GM19351 (cell line): ENCODE results near the gene UCHL1.
"Not testable (repeated sequence)": the region's sequence is repeated elsewhere in the genome, so short reads cannot be mapped to it uniquely, and the experiment has no call there.

Experiments
- ATAC-seq: cut with Tn5 transposase; IDR thresholded peaks from one replicate; pipeline ENCODE4 v1.9.1; 2021; ENCODE audit warnings: mild to moderate bottlenecking, moderate library complexity; ENCODE audit not compliant: unreplicated experiment

The UCHL1 gene

GRCh38 chr4:41287852-41288251 is 31.1 kb downstream of the UCHL1 start:
- no peak for ATAC-seq

GRCh38 chr4:41288254-41288653 is 31.5 kb downstream of the UCHL1 start:
- ATAC-seq, result no peak

- ATAC-seq, result no peak
Measured at GRCh38 chr4:41290479-41290878, 33.8 kb downstream of the UCHL1 start.

- no peak for ATAC-seq
Measured at GRCh38 chr4:41294445-41295062, 37.8 kb downstream of the UCHL1 start.

GRCh38 chr4:41296995-41297394 is 40.3 kb downstream of the UCHL1 start:
- no peak for ATAC-seq

- ATAC-seq, result no peak
Measured at GRCh38 chr4:41297832-41298231, 41.1 kb downstream of the UCHL1 start.

- no peak for ATAC-seq
Measured at GRCh38 chr4:41299486-41299885, 42.8 kb downstream of the UCHL1 start.

- no peak for ATAC-seq
Measured at GRCh38 chr4:41301137-41301536, 44.4 kb downstream of the UCHL1 start.

GRCh38 chr4:41303372-41304118 is 46.8 kb downstream of the UCHL1 start:
- no peak for ATAC-seq

GRCh38 chr4:41304221-41304620 is 47.5 kb downstream of the UCHL1 start:
- no peak for ATAC-seq

- ATAC-seq, result no peak
Measured at GRCh38 chr4:41305476-41305875, 48.7 kb downstream of the UCHL1 start.

- ATAC-seq, result no peak
Measured at GRCh38 chr4:41307638-41308037, 50.9 kb downstream of the UCHL1 start.

- no peak for ATAC-seq
Measured at GRCh38 chr4:41308398-41308797, 51.7 kb downstream of the UCHL1 start.

- not testable (repeated sequence) for ATAC-seq
Measured at GRCh38 chr4:41315426-41315825, 58.7 kb downstream of the UCHL1 start.

- ATAC-seq, result no peak
Measured at GRCh38 chr4:41315862-41316261, 59.1 kb downstream of the UCHL1 start.
